ENCODE results near the gene HECTD4.
"Not testable (repeated sequence)": the region's sequence is repeated elsewhere in the genome, so short reads cannot be mapped to it uniquely, and the experiment has no call there.

HECTD4 gene

DNA sequence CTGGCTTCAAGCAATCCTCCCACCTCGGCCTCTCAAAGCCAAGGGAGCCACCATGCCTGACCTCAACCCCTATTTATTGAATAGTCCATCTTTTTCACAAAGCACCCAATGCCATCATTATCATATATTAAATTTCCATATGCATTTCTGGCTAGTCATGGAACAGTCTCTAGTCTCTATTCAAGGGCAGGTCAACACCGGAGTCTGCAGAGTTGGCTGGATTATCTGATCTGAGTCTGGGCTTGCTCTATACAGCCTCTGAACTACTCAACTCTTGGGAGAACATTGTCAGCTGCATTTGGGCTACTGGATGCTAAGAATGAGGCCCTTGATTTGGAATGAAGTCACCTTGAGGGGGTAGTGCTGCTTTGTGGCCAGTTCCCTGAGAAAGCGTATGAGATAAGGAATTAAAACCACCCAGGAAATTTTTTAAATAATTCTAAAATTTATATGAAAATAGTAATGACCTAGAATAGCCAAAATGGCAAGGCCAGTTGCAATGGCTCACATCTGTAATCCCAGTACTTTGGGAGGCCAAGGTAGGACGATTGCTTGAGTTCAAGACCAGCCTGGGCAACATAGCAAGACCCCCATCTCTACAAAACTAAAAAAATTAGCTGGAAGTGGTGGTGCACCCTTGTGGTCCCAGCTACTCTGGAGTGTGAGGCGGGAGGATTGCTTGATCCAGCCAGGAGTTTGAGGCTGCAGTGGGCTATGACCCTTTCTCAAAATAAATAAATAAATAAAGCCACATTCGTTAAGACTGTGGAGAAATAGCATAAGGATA is 266.8 kb downstream of the HECTD4 start:
- H3F3A ChIP-seq (ENCODE audit: control insufficient read depth, insufficient read depth) = peaks cover 5% of the 10 kb centered on the region
- no peaks in the 10 kb centered on the region for H3K9me3 ChIP-seq (ENCODE audit: control insufficient read depth, insufficient read depth, low read length)
- no peak overlapping the region for H3K4me3 ChIP-seq (ENCODE audit: low read length)
- no peak overlapping the region for H3K27ac ChIP-seq (ENCODE audit: low read depth, low read length)
- H3K4me1 ChIP-seq (ENCODE audit: control insufficient read depth, low read length) = peaks cover 27% of the 10 kb centered on the region
- no peaks in the 10 kb centered on the region for H3K36me3 ChIP-seq (ENCODE audit: control insufficient read depth, low read length)
- TF ChIP-seq, protein P1, sequence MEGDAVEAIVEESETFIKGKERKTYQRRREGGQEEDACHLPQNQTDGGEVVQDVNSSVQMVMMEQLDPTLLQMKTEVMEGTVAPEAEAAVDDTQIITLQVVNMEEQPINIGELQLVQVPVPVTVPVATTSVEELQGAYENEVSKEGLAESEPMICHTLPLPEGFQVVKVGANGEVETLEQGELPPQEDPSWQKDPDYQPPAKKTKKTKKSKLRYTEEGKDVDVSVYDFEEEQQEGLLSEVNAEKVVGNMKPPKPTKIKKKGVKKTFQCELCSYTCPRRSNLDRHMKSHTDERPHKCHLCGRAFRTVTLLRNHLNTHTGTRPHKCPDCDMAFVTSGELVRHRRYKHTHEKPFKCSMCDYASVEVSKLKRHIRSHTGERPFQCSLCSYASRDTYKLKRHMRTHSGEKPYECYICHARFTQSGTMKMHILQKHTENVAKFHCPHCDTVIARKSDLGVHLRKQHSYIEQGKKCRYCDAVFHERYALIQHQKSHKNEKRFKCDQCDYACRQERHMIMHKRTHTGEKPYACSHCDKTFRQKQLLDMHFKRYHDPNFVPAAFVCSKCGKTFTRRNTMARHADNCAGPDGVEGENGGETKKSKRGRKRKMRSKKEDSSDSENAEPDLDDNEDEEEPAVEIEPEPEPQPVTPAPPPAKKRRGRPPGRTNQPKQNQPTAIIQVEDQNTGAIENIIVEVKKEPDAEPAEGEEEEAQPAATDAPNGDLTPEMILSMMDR (IDR thresholded peaks at IDR 0.05; ENCODE audit: low read depth, low read length, poor library complexity, severe bottlenecking) = no peak
- no peak for TF ChIP-seq EZH2phosphoT487 (IDR thresholded peaks at IDR 0.05; ENCODE audit: borderline replicate concordance, low read length)
- no peaks in the 10 kb centered on the region for H3K9me2 ChIP-seq (replicated peaks; ENCODE audit: control insufficient read depth, low read length)
- H3K79me2 ChIP-seq (ENCODE audit: control insufficient read depth, low read length) = no peaks in the 10 kb centered on the region
- no peaks in the 10 kb centered on the region for H4K20me1 ChIP-seq (ENCODE audit: control insufficient read depth, insufficient read depth, low read depth, low read length)
- no peak overlapping the region for H3K4me2 ChIP-seq (ENCODE audit: low read length)
- peaks cover 2% of the 10 kb centered on the region; the same call in 1 of the 2 replicates for H3K27me3 ChIP-seq (ENCODE audit: control insufficient read depth, low read length)

DNA sequence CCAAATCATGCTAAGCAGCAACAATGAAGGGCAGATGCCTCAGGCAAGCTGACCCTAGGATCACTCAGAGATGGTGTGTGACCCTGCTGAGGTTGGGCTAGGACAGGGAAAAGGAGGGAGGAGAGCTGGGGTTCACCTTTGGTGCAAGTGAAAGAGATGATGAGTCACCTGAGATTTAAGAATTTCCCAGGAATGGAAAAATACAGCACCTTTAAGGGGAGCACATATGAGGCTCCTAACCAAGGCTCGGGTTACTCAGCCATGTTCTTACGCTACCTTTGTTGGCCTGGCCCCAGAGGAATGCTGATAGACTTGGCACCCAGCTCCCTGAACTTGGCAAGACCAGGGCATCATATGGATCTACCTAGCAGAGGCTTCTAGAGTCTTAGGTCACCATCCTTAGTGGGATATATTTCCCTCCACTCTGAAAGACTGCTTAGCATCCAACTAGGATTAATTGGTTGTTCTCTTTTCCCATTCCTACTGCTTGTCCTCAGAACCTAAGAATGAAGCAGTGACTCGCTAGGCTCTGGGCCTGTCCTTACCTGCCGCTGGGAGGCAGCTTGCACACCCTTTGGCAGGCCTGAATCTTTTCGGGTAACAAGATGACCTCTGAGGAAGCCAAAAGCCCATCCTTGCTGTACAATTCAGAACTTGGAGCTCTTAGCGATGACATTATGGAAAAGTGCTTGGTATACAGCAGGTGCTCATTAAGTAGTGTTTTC is 269.7 kb downstream of the HECTD4 start:
- Histone ChIP-seq H3K79me2 (ENCODE audit: control insufficient read depth, low read length) (peaks cover 16% of the 10 kb centered on the region), H3K27me3 (ENCODE audit: control insufficient read depth, low read length) (no peaks in the 10 kb centered on the region), H4K20me1 (ENCODE audit: control insufficient read depth, insufficient read depth, low read depth, low read length) (no peaks in the 10 kb centered on the region), H3K4me3 (ENCODE audit: low read length) (no peak overlapping the region), H3K36me3 (ENCODE audit: control insufficient read depth, low read length) (peaks cover 7% of the 10 kb centered on the region), H3K4me1 (ENCODE audit: control insufficient read depth, low read length) (peaks cover 38% of the 10 kb centered on the region), H3K27ac (ENCODE audit: low read depth, low read length) (no peak overlapping the region), H3K9me2 (replicated peaks; ENCODE audit: control insufficient read depth, low read length) (no peaks in the 10 kb centered on the region), H3F3A (ENCODE audit: control insufficient read depth, insufficient read depth) (peaks cover 12% of the 10 kb centered on the region), H3K9me3 (ENCODE audit: control insufficient read depth, insufficient read depth, low read length) (no peaks in the 10 kb centered on the region), H3K4me2 (ENCODE audit: low read length) (no peak overlapping the region)
- TF ChIP-seq, protein P1 (IDR thresholded peaks at IDR 0.05; ENCODE audit: low read depth, low read length, poor library complexity, severe bottlenecking) = no peak
- TF ChIP-seq EZH2phosphoT487 (IDR thresholded peaks at IDR 0.05; ENCODE audit: borderline replicate concordance, low read length) = no peak

DNA sequence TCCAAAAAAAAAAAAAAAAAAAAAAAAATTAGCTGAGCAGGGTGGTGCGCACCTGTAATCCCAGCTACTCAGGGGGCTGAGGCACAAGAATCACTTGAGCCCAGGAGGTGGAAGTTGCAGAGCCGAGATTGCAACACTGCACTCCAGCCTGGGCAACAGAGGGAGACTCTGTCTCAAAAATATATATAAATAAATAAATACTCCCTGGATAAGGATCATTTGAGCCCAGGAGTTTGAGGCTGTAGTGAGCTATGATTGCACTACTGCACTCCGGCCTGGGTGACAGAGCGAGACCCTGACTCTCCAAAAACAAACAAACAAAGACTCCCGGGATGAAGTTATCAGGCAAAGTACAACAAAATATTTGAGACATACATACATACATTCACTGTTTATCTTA is 270.3 kb downstream of the HECTD4 start:
- TF ChIP-seq, protein P1 (IDR thresholded peaks at IDR 0.05; ENCODE audit: low read depth, low read length, poor library complexity, severe bottlenecking) = no peak
- no peak for TF ChIP-seq EZH2phosphoT487 (IDR thresholded peaks at IDR 0.05; ENCODE audit: borderline replicate concordance, low read length)
- H3K79me2 ChIP-seq (ENCODE audit: control insufficient read depth, low read length) = peaks cover 22% of the 10 kb centered on the region
- H3K4me2 ChIP-seq (ENCODE audit: low read length) = no peak overlapping the region
- no peaks in the 10 kb centered on the region for H3K27me3 ChIP-seq (ENCODE audit: control insufficient read depth, low read length)
- H3F3A ChIP-seq (ENCODE audit: control insufficient read depth, insufficient read depth) = peaks cover 12% of the 10 kb centered on the region
- peaks cover 14% of the 10 kb centered on the region for H3K36me3 ChIP-seq (ENCODE audit: control insufficient read depth, low read length)
- peaks cover 41% of the 10 kb centered on the region for H3K4me1 ChIP-seq (ENCODE audit: control insufficient read depth, low read length)
- no peaks in the 10 kb centered on the region for H3K9me3 ChIP-seq (ENCODE audit: control insufficient read depth, insufficient read depth, low read length)
- H3K9me2 ChIP-seq (replicated peaks; ENCODE audit: control insufficient read depth, low read length) = no peaks in the 10 kb centered on the region
- H3K4me3 ChIP-seq (ENCODE audit: low read length) = no peak overlapping the region
- no peak overlapping the region for H3K27ac ChIP-seq (ENCODE audit: low read depth, low read length)
- no peaks in the 10 kb centered on the region for H4K20me1 ChIP-seq (ENCODE audit: control insufficient read depth, insufficient read depth, low read depth, low read length)

DNA sequence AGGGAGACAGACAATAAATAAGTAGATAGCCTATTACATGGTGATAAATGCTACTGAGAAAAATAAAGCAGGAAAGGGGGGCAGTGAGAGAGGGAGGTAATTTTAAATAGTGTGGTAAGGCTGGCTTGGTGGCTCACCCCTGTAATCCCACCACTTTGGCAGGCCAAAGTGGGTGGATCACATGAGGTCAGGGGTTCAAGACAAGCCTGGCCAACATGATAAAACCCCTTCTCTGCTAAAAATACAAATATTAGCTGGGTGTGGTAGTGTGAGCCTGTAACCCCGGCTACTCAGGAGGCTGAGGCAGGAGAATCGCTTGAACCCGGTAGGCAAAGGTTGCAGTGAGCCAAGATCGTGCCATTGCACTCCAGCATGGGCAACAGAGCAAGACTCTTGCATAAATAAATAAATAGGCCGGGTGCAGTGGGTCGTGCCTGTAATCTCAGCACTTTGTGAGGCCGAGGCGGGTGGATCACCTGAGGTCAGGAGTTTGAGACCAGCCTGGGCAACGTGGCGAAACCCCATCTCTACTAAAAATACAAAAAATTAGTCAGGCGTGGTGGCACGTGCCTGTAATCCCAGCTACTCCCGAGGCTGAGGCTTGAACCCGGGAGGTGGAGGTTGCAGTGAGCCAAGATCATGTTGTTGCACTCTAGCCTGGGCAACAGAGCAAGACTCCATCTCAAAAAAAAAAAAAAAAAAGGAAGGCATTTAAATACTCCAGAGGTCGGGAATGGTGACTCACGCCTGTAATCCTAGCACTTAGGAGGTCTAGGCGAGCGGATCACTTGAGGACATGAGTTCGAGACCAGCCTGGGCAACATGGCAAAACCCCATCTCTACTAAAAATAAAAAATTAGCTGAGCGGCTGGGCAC is 271.2 kb downstream of the HECTD4 start:
- Histone ChIP-seq H3K36me3 (ENCODE audit: control insufficient read depth, low read length) (peaks cover 23% of the 10 kb centered on the region), H3K27ac (ENCODE audit: low read depth, low read length) (peak overlapping the region; percentile 5; the same call in 1 of the 2 replicates), H3K4me1 (ENCODE audit: control insufficient read depth, low read length) (peaks cover 41% of the 10 kb centered on the region), H3K79me2 (ENCODE audit: control insufficient read depth, low read length) (peaks cover 31% of the 10 kb centered on the region), H3F3A (ENCODE audit: control insufficient read depth, insufficient read depth) (peaks cover 12% of the 10 kb centered on the region)
- H3K4me2 ChIP-seq (ENCODE audit: low read length); H3K4me3 ChIP-seq (ENCODE audit: low read length); H4K20me1 ChIP-seq (ENCODE audit: control insufficient read depth, insufficient read depth, low read depth, low read length); H3K27me3 ChIP-seq (ENCODE audit: control insufficient read depth, low read length); H3K9me2 ChIP-seq (replicated peaks; ENCODE audit: control insufficient read depth, low read length); H3K9me3 ChIP-seq (ENCODE audit: control insufficient read depth, insufficient read depth, low read length): not testable (repeated sequence)
